NOMO-1 treated with dmso at 0.1 percent for 144 hours (cell line): ENCODE results near the gene CDC14C.
A peak's percentile ranks its signal among the peaks of the same experiment; 100 is the strongest.

Source experiments
- DNase-seq: peaks from one replicate; lab custom pipeline; 2025; ENCODE audit not compliant: unreplicated experiment; lab: John Stamatoyannopoulos, UW

The CDC14C gene

GRCh38 chr7:48971173-48971572 is 46.8 kb downstream of the CDC14C start:
- DNase-seq: no peak

DNA sequence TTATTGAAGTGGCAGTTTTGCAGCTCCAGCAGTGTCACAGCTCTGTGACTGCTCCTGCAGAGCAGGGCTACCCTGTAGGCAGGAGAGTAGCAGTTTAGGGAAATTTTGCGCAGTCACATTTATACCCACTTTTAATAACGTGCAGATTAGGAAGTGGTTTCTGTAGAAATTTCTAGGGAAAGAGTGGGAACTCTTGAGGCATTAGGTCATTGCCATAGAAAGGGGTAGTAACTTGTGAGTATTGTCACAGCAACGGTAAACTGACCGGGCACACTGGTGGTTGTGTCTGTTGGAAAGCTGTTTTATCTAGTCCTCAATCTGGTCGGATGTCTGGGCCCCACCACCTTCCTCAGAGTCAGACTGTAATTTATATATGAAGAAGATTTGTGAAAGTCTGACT is 51.9 kb downstream of the CDC14C start:
- peak; percentile 34 for DNase-seq

DNA sequence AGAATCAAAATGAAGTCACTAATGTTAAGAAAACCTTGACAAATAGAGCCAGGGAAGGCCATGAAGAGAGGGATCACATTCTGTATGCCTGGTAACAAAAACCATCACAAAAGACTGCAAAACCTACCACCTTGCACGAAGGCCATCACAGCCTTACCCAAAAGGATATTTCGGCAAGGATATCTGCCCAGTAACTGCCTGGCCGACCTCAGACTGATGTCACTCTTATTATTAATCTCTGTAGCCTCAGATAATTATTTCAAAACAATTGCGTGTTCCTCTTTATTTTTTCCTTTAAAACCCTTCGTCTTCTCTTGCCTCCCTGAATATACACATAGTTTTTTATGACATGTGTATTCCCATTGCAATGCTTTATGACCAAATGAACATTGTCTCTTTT is 52.5 kb downstream of the CDC14C start:
- DNase-seq: no peak
